HCT116 (cell line): ENCODE measurements around the gene KRAS.

Experiments used
- EZH2 ChIP-seq: fragments of 200-600 bp; sonication (generic); IDR thresholded peaks from 2 replicates; pipeline ENCODE4 v1.6.1; 2017; ENCODE audit warnings: antibody characterized with exemption, mixed run types
- EZH2phosphoT487 ChIP-seq: fragments of 200-600 bp; IDR thresholded peaks from 2 replicates; pipeline ENCODE4 v1.6.1; 2018; ENCODE audit warnings: antibody characterized with exemption, borderline replicate concordance
- FOSL1 ChIP-seq: IDR thresholded peaks from 2 replicates; pipeline ENCODE4 v1.6.1; 2012; ENCODE audit warnings: low read depth
- POLR2A ChIP-seq: IDR thresholded peaks from 2 replicates; pipeline ENCODE4 v1.7.0; 2011; ENCODE audit warnings: borderline replicate concordance; ENCODE audit not compliant: insufficient read depth, insufficient read length; ENCODE audit errors: extremely low read depth
- POLR2AphosphoS5 ChIP-seq: IDR thresholded peaks from 2 replicates; pipeline ENCODE4 v1.6.1; 2011; ENCODE audit warnings: mild to moderate bottlenecking, low read depth, low read length, moderate library complexity
- SIN3A ChIP-seq: IDR thresholded peaks from 2 replicates; pipeline ENCODE4 v1.6.1; 2012; ENCODE audit warnings: low read depth
- SP1 ChIP-seq: IDR thresholded peaks from 2 replicates; pipeline ENCODE4 v1.6.1; 2012; ENCODE audit warnings: low read depth
- TCF7L2 ChIP-seq: IDR thresholded peaks from 2 replicates; pipeline ENCODE4 v1.7.0; 2011; ENCODE audit warnings: borderline replicate concordance, inconsistent platforms; ENCODE audit not compliant: insufficient read depth, insufficient read length; ENCODE audit errors: extremely low read depth
- TF ChIP-seq, protein P1 (sequence below), 3 experiments: fragments of 200-600 bp in 1 of 3; sonication (generic) in 1 of 3; IDR thresholded peaks in 2 of 3; conservative IDR thresholded peaks in 1 of 3; 2 replicates each; pipeline ENCODE4 v1.5.1; 2012 to 2017; ENCODE audit warnings: low read depth in 2 of 3, low read length in 2 of 3, antibody characterized with exemption in 1 of 3, borderline replicate concordance in 1 of 3, control low read depth in 1 of 3, mild to moderate bottlenecking in 1 of 3, mixed read lengths in 1 of 3, mixed run types in 1 of 3, moderate library complexity in 1 of 3; ENCODE audit not compliant: insufficient read depth in 1 of 3

DNA sequence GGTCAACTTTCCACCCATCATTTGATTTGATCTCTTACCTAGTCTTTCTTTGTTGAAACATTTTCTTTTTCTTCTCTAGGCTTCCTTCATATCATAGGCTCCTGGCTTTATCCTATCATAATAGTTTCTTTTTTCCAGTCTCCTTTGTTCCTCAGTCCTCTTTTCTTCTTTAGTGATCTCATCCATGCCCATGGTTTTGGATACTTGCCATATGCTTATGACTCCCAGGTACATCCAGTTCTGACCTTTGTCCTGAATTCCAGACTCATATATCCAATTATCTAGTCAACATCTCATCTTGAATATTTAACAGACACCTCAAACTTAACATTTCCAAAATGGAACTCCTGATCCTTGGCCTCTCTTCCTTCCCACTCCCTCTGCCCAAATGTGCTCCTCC lies 36.1 kb upstream of the KRAS start:
- TF ChIP-seq, protein P1, sequence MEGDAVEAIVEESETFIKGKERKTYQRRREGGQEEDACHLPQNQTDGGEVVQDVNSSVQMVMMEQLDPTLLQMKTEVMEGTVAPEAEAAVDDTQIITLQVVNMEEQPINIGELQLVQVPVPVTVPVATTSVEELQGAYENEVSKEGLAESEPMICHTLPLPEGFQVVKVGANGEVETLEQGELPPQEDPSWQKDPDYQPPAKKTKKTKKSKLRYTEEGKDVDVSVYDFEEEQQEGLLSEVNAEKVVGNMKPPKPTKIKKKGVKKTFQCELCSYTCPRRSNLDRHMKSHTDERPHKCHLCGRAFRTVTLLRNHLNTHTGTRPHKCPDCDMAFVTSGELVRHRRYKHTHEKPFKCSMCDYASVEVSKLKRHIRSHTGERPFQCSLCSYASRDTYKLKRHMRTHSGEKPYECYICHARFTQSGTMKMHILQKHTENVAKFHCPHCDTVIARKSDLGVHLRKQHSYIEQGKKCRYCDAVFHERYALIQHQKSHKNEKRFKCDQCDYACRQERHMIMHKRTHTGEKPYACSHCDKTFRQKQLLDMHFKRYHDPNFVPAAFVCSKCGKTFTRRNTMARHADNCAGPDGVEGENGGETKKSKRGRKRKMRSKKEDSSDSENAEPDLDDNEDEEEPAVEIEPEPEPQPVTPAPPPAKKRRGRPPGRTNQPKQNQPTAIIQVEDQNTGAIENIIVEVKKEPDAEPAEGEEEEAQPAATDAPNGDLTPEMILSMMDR (IDR thresholded peaks at IDR 0.05 in 2 of 3, conservative IDR thresholded peaks at IDR 0.05 in 1 of 3; ENCODE audit: borderline replicate concordance in 1 of 3, insufficient read depth in 1 of 3, low read depth in 2 of 3, low read length in 2 of 3): no peak
- TF ChIP-seq POLR2A: no peak
- no peak for TF ChIP-seq FOSL1
- TF ChIP-seq EZH2: no peak
- no peak for TF ChIP-seq SP1
- no peak for TF ChIP-seq SIN3A
- TF ChIP-seq POLR2AphosphoS5: no peak
- no peak for TF ChIP-seq EZH2phosphoT487
- TF ChIP-seq TCF7L2: no peak
